Prostate gland (tissue), 2 donors: Measurements from ENCODE around the gene REEP2.

Experiments used
- POLR2AphosphoS5 ChIP-seq: sonication (generic); formaldehyde crosslinking; IDR thresholded peaks from one replicate; pipeline ENCODE4 v1.6.1; 2017; ENCODE audit warnings: antibody characterized with exemption
- TF ChIP-seq, protein P1 (sequence below), 4 experiments: fragments of 200-600 bp in 2 of 4; fragments of 450-650 bp in 2 of 4; sonication (generic) in 2 of 4; IDR thresholded peaks; 1 replicate in 3 of 4; 2 replicates in 1 of 4; pipeline ENCODE4 v1.5.1; 2016 to 2019; ENCODE audit warnings: antibody characterized with exemption in 4 of 4, mild to moderate bottlenecking in 2 of 4, moderate library complexity in 2 of 4

DNA sequence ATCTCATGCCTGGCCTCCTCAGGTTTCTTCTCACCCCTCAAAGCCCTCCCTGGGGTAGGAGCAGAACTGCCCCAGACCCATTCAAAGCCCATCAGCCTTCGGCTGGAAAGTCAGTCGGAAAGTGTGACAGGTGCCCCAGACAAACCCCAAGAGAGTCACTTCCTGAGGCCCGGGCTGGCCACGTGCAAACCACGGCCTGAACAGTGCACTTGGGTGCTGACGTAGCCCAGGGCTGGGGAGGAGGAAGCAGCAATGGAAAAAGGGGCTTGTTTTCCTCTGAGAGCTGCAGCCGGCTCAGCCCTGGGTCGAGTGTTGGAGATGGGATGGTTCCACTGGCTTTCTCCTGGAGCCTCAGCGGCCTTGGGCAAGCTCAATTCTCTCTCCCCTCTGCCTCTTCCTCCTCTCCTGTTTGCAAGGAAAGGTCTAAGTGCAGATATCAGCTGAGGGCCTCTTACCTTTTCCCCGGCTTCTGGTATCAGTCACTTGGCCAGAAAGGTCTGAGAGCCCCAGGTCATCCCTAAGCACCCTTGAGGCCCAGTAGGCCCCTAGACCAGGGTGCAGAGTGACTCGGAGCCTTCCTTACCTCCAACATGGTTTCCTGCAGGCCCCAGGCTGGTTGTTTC, 20.6 kb downstream of the REEP2 start:
- TF ChIP-seq, protein P1, sequence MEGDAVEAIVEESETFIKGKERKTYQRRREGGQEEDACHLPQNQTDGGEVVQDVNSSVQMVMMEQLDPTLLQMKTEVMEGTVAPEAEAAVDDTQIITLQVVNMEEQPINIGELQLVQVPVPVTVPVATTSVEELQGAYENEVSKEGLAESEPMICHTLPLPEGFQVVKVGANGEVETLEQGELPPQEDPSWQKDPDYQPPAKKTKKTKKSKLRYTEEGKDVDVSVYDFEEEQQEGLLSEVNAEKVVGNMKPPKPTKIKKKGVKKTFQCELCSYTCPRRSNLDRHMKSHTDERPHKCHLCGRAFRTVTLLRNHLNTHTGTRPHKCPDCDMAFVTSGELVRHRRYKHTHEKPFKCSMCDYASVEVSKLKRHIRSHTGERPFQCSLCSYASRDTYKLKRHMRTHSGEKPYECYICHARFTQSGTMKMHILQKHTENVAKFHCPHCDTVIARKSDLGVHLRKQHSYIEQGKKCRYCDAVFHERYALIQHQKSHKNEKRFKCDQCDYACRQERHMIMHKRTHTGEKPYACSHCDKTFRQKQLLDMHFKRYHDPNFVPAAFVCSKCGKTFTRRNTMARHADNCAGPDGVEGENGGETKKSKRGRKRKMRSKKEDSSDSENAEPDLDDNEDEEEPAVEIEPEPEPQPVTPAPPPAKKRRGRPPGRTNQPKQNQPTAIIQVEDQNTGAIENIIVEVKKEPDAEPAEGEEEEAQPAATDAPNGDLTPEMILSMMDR (IDR thresholded peaks at IDR 0.05), result no peak
- TF ChIP-seq POLR2AphosphoS5, result no peak
